Activated gamma-delta T cell treated with anti-CD3 and anti-CD28 coated beads, Interleukin-2, amount 50 U/mL, for 16 hours (primary cell): ENCODE data around the gene ANKRD65.
"Not testable (repeated sequence)": the region's sequence is repeated elsewhere in the genome, so short reads cannot be mapped to it uniquely, and the experiment has no call there.

Source experiments
- DNase-seq: peaks from one replicate; pipeline ENCODE4 v3.0.0-alpha.2; 2020; ENCODE audit warnings: low read depth

The ANKRD65 gene

GRCh38 chr1:1421147-1421906, at the start of gene ANKRD65:
Gene ANKRD65, minus strand, starts transcription at chr1:1421276. Its CDS starts 271 bp downstream, at chr1:1421005.
- DNase-seq, result no peak

- not testable (repeated sequence) for DNase-seq
Observed at GRCh38 chr1:1468196-1468985, 47.3 kb upstream of the ANKRD65 start.

GRCh38 chr1:1463312-1463711, 42.2 kb upstream of the ANKRD65 start:
- no peak for DNase-seq

- no peak for DNase-seq
Observed at GRCh38 chr1:1462318-1462966, 41.4 kb upstream of the ANKRD65 start.

- no peak for DNase-seq
Observed at GRCh38 chr1:1461721-1462317, 40.7 kb upstream of the ANKRD65 start.

- DNase-seq, result no peak
Observed at GRCh38 chr1:1460540-1461130, 39.6 kb upstream of the ANKRD65 start.

- not testable (repeated sequence) for DNase-seq
Observed at GRCh38 chr1:1459711-1460110, 38.6 kb upstream of the ANKRD65 start.

- DNase-seq, result not testable (repeated sequence)
Observed at GRCh38 chr1:1459156-1459555, 38.1 kb upstream of the ANKRD65 start.

- DNase-seq, result not testable (repeated sequence)
Observed at GRCh38 chr1:1456683-1457255, 35.7 kb upstream of the ANKRD65 start.

GRCh38 chr1:1455934-1456333, 34.9 kb upstream of the ANKRD65 start:
- not testable (repeated sequence) for DNase-seq

- DNase-seq, result no peak
Observed at GRCh38 chr1:1455366-1455884, 34.3 kb upstream of the ANKRD65 start.

- not testable (repeated sequence) for DNase-seq
Observed at GRCh38 chr1:1454286-1455056, 33.4 kb upstream of the ANKRD65 start.

- DNase-seq, result no peak
Observed at GRCh38 chr1:1452882-1453281, 31.8 kb upstream of the ANKRD65 start.

- DNase-seq, result not testable (repeated sequence)
Observed at GRCh38 chr1:1452365-1452739, 31.3 kb upstream of the ANKRD65 start.

GRCh38 chr1:1451696-1452364, 30.8 kb upstream of the ANKRD65 start:
- DNase-seq, result no peak

- not testable (repeated sequence) for DNase-seq
Observed at GRCh38 chr1:1450616-1451015, 29.5 kb upstream of the ANKRD65 start.

GRCh38 chr1:1449099-1449739, 28.1 kb upstream of the ANKRD65 start, which contains the start of gene ATAD3C:
Gene ATAD3C, plus strand, starts transcription at chr1:1449689. Its CDS starts 995 bp downstream, at chr1:1450684.
- DNase-seq, result no peak

- not testable (repeated sequence) for DNase-seq
Observed at GRCh38 chr1:1446631-1447030, 25.6 kb upstream of the ANKRD65 start.

- DNase-seq, result no peak
Observed at GRCh38 chr1:1442069-1442770, 21.1 kb upstream of the ANKRD65 start.
